Chondrocyte (in vitro differentiated cells): ENCODE data around the gene RRP12. TPM values are rescaled to one million over a fixed set of nuclear protein-coding genes. Genes with fewer than 3 reads are reported as not detected.

Experiments
- DNase-seq: peaks from one replicate; pipeline ENCODE4 v3.0.0; 2021; ENCODE audit warnings: mixed read lengths, low spot score
- H3K27ac Mint-ChIP-seq: one replicate; pipeline ENCODE4 v1.8.0; 2021; ENCODE audit warnings: mild to moderate bottlenecking, moderate library complexity, mixed read lengths; ENCODE audit not compliant: unreplicated experiment
- H3K27me3 Mint-ChIP-seq: 2 replicates; pipeline ENCODE4 v1.8.0; 2021; ENCODE audit warnings: low read depth, mixed read lengths
- H3K36me3 Mint-ChIP-seq: 2 replicates; pipeline ENCODE4 v1.8.0; 2021; ENCODE audit warnings: low read depth, mixed read lengths
- H3K4me1 Mint-ChIP-seq: 2 replicates; pipeline ENCODE4 v1.8.0; 2021; ENCODE audit warnings: low read depth, mild to moderate bottlenecking, mixed read lengths
- H3K4me3 Mint-ChIP-seq: one replicate; pipeline ENCODE4 v1.8.0; 2021; ENCODE audit warnings: mild to moderate bottlenecking, moderate library complexity, mixed read lengths; ENCODE audit not compliant: unreplicated experiment
- H3K9me3 Mint-ChIP-seq: 2 replicates; pipeline ENCODE4 v1.8.0; 2021; ENCODE audit warnings: low read depth, mixed read lengths
- total RNA-seq: library from RNA; stranded (reverse); gene quantifications from 3 replicates; pipeline ENCODE4 v1.2.1, GENCODE V29; 2021
- TF ChIP-seq, protein P1 (sequence below): fragments of 200-600 bp; sonication (generic); IDR thresholded peaks from 2 replicates; pipeline ENCODE4 v1.5.0; 2021; ENCODE audit warnings: antibody characterized with exemption, mild to moderate bottlenecking, moderate library complexity

RRP12 gene
- total RNA-seq, 1 donor from 2014 or later, result 22.1 TPM

- H3K9me3 Mint-ChIP-seq, result no peaks in the 10 kb centered on the region
- H3K4me3 Mint-ChIP-seq, result no peak overlapping the region
- TF ChIP-seq, protein P1, sequence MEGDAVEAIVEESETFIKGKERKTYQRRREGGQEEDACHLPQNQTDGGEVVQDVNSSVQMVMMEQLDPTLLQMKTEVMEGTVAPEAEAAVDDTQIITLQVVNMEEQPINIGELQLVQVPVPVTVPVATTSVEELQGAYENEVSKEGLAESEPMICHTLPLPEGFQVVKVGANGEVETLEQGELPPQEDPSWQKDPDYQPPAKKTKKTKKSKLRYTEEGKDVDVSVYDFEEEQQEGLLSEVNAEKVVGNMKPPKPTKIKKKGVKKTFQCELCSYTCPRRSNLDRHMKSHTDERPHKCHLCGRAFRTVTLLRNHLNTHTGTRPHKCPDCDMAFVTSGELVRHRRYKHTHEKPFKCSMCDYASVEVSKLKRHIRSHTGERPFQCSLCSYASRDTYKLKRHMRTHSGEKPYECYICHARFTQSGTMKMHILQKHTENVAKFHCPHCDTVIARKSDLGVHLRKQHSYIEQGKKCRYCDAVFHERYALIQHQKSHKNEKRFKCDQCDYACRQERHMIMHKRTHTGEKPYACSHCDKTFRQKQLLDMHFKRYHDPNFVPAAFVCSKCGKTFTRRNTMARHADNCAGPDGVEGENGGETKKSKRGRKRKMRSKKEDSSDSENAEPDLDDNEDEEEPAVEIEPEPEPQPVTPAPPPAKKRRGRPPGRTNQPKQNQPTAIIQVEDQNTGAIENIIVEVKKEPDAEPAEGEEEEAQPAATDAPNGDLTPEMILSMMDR, result no peak
- no peak for DNase-seq
- no peaks in the 10 kb centered on the region for H3K27me3 Mint-ChIP-seq
- peaks cover 17% of the 10 kb centered on the region for H3K36me3 Mint-ChIP-seq
- no peak overlapping the region for H3K27ac Mint-ChIP-seq
- no peaks in the 10 kb centered on the region for H3K4me1 Mint-ChIP-seq
Observed at GRCh38 chr10:97384156-97384555, 17.0 kb downstream of the RRP12 start.

GRCh38 chr10:97383159-97383558, 18.0 kb downstream of the RRP12 start:
- no peaks in the 10 kb centered on the region for H3K9me3 Mint-ChIP-seq
- DNase-seq, result no peak
- H3K27ac Mint-ChIP-seq, result no peak overlapping the region
- peaks cover 11% of the 10 kb centered on the region for H3K36me3 Mint-ChIP-seq
- no peaks in the 10 kb centered on the region for H3K27me3 Mint-ChIP-seq
- no peak overlapping the region for H3K4me3 Mint-ChIP-seq
- TF ChIP-seq, protein P1, result no peak
- no peaks in the 10 kb centered on the region for H3K4me1 Mint-ChIP-seq

- DNase-seq, result no peak
- peaks cover 8% of the 10 kb centered on the region for H3K36me3 Mint-ChIP-seq
- no peaks in the 10 kb centered on the region for H3K9me3 Mint-ChIP-seq
- TF ChIP-seq, protein P1, result no peak
- H3K27ac Mint-ChIP-seq, result no peak overlapping the region
- H3K4me1 Mint-ChIP-seq, result no peaks in the 10 kb centered on the region
- H3K27me3 Mint-ChIP-seq, result no peaks in the 10 kb centered on the region
- H3K4me3 Mint-ChIP-seq, result no peak overlapping the region
Observed at GRCh38 chr10:97381626-97382025, 19.5 kb downstream of the RRP12 start.

DNA sequence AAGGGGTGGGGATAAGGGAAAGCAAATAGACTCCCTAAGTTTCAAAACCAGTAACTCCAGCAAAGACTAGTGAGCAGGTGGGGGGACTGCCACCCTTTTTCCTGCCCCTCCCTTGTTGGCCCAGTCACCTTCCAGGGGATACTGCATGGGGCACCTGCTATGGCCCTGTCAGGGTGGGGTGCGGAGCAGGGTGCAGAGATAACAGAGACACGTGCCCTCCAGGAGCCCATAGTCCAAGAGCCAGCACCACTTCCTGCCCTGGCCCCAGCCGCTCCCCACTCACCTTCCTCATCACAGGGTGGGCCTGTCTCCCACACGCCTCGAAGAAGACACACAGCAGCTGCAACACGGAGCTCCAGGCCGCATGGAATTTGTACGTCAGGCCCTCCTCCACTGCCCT, 20.6 kb downstream of the RRP12 start:
- Mint-ChIP-seq H3K4me1 (no peaks in the 10 kb centered on the region), H3K9me3 (no peaks in the 10 kb centered on the region), H3K27me3 (no peaks in the 10 kb centered on the region), H3K27ac (no peak overlapping the region), H3K36me3 (peaks cover 10% of the 10 kb centered on the region), H3K4me3 (no peak overlapping the region)
- TF ChIP-seq, protein P1, result no peak
- DNase-seq, result no peak

- Mint-ChIP-seq H3K27me3 (no peaks in the 10 kb centered on the region), H3K4me1 (no peaks in the 10 kb centered on the region), H3K9me3 (no peaks in the 10 kb centered on the region), H3K4me3 (no peak overlapping the region), H3K36me3 (peaks cover 8% of the 10 kb centered on the region), H3K27ac (no peak overlapping the region)
- DNase-seq, result no peak
- TF ChIP-seq, protein P1, result no peak
Observed at GRCh38 chr10:97378933-97379921, 21.9 kb downstream of the RRP12 start.
